Esophagus squamous epithelium (tissue), 4 donors: ENCODE data around the gene MRPL41.
"Not testable (repeated sequence)": the region's sequence is repeated elsewhere in the genome, so short reads cannot be mapped to it uniquely, and the experiment has no call there.

Experiments used
- CTCF ChIP-seq, 6 experiments: fragments of 450-650 bp in 4 of 6; fragments of 200-600 bp in 2 of 6; sonication (generic) in 2 of 6; IDR thresholded peaks; one replicate each; pipeline ENCODE4 v1.5.1; 2016 to 2019; ENCODE audit warnings: antibody characterized with exemption in 6 of 6, mild to moderate bottlenecking in 4 of 6, moderate library complexity in 4 of 6
- POLR2A ChIP-seq, 4 donors: fragments of 450-650 bp; IDR thresholded peaks; one replicate each; pipeline ENCODE4 v1.6.1; 2017; ENCODE audit warnings: antibody characterized with exemption in 4 of 4, mild to moderate bottlenecking in 4 of 4, moderate library complexity in 3 of 4

- TF ChIP-seq CTCF, POLR2A (IDR thresholded peaks at IDR 0.05): not testable (repeated sequence)
These were observed 15.0 kb upstream of the MRPL41 start for GRCh38 chr9:137536594-137537131.
